ENCODE data around the gene NCKAP5.
"Not testable (repeated sequence)": the region's sequence is repeated elsewhere in the genome, so short reads cannot be mapped to it uniquely, and the experiment has no call there.

Gene NCKAP5

DNA sequence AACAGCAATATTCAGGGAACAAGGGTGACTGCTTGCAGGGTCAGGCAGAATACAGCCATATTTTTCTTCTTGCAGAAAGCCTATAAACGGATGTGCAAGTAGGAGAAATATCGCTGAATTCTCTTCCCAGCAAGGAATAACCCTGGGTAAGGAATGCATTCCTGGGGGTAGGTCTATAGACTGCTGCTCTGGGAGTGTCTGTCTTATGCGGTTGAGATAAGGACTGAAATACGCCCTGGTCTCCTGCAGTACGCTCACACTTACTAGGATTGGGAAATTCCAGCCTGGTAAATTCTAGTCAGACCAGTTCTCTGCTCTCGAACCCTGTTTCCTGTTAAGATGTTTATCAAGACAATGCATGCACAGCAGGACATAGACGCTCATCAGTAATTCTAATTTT lies 361.6 kb downstream of the NCKAP5 start:
- not testable (repeated sequence) for H3K36me3 ChIP-seq (ENCODE audit: control insufficient read depth in 1 of 2, insufficient read depth in 2 of 2, low read depth in 1 of 2, low read length in 2 of 2); H3K9me3 ChIP-seq (ENCODE audit: control insufficient read depth, low read length); H3K23ac ChIP-seq (ENCODE audit: low read length in 2 of 2); H3K18ac ChIP-seq (ENCODE audit: low read depth in 1 of 2, low read length in 2 of 2); H4K8ac ChIP-seq (ENCODE audit: low read length); H3K9ac ChIP-seq (ENCODE audit: low read length); H4K91ac ChIP-seq (ENCODE audit: low read length); H3K27ac ChIP-seq (ENCODE audit: low read length, poor library complexity, severe bottlenecking); H3K27me3 ChIP-seq (ENCODE audit: control insufficient read depth in 1 of 2, insufficient read depth in 1 of 2, low read length in 2 of 2); H3K79me1 ChIP-seq (replicated peaks; ENCODE audit: low read length, poor library complexity, severe bottlenecking); H2BK120ac ChIP-seq (ENCODE audit: low read depth, low read length); H3K4me3 ChIP-seq (ENCODE audit: insufficient read depth in 1 of 2, low read depth in 1 of 2, low read length in 2 of 2); H3K4ac ChIP-seq (ENCODE audit: low read depth in 1 of 2, low read length in 2 of 2); DNase-seq; H2AFZ ChIP-seq (ENCODE audit: low read depth, low read length); H3K4me2 ChIP-seq (ENCODE audit: low read length, poor library complexity, severe bottlenecking); H3K14ac ChIP-seq (ENCODE audit: low read length in 2 of 2); H2BK5ac ChIP-seq (ENCODE audit: low read depth, low read length, poor library complexity, severe bottlenecking); H2BK12ac ChIP-seq (ENCODE audit: low read length in 2 of 2); H2BK15ac ChIP-seq (ENCODE audit: low read depth, poor library complexity, severe bottlenecking); H3K4me1 ChIP-seq (ENCODE audit: control insufficient read depth, insufficient read depth, low read depth, low read length); H2AK5ac ChIP-seq (ENCODE audit: low read length, severe bottlenecking)
- WGBS: 82% methylated on average over 7 of the region's 7 CpGs

DNA sequence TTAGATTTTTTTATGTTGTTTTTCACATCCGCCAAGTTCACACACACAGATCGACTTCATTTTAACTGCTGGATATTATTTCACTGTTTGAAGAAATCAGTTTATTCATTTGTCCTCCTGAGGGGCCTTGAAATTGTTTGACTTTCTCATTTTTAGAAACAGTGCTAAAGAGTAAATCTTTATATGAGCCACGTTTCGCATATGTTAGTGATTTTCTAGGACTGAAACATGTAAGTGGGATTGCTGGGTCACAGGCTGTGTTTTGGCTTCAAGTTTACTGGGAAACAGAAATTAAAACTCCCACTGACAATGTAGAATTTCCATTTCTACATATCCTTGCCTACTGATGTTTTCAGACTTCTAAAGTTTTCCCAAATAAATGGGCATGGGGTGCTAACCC lies 363.8 kb downstream of the NCKAP5 start:
- no peak overlapping the region for H4K91ac ChIP-seq (ENCODE audit: low read length)
- no peak overlapping the region for H2BK120ac ChIP-seq (ENCODE audit: low read depth, low read length)
- no peak overlapping the region for H2BK12ac ChIP-seq (ENCODE audit: low read length in 2 of 2)
- H3K9me3 ChIP-seq (ENCODE audit: control insufficient read depth, low read length): peaks cover 8% of the 10 kb centered on the region
- no peak overlapping the region for H3K9ac ChIP-seq (ENCODE audit: low read length)
- no peak overlapping the region for H3K27ac ChIP-seq (ENCODE audit: low read length, poor library complexity, severe bottlenecking)
- H4K8ac ChIP-seq (ENCODE audit: low read length): no peak overlapping the region
- H2BK5ac ChIP-seq (ENCODE audit: low read depth, low read length, poor library complexity, severe bottlenecking): no peak overlapping the region
- H3K36me3 ChIP-seq (ENCODE audit: control insufficient read depth in 1 of 2, insufficient read depth in 2 of 2, low read depth in 1 of 2, low read length in 2 of 2): peaks cover 0 to 3% of the 10 kb centered on the region in 2 experiments
- no peaks in the 10 kb centered on the region for H3K79me1 ChIP-seq (replicated peaks; ENCODE audit: low read length, poor library complexity, severe bottlenecking)
- no peak overlapping the region for H3K4me3 ChIP-seq (ENCODE audit: insufficient read depth in 1 of 2, low read depth in 1 of 2, low read length in 2 of 2)
- H3K18ac ChIP-seq (ENCODE audit: low read depth in 1 of 2, low read length in 2 of 2): no peak overlapping the region
- no peak overlapping the region for H3K4me2 ChIP-seq (ENCODE audit: low read length, poor library complexity, severe bottlenecking)
- no peaks in the 10 kb centered on the region for H3K4me1 ChIP-seq (ENCODE audit: control insufficient read depth, insufficient read depth, low read depth, low read length)
- no peak overlapping the region for H3K23ac ChIP-seq (ENCODE audit: low read length in 2 of 2)
- H3K14ac ChIP-seq (ENCODE audit: low read length in 2 of 2): no peak overlapping the region
- 67% methylated on average over 1 of the region's 4 CpGs for WGBS
- H2AFZ ChIP-seq (ENCODE audit: low read depth, low read length): no peak overlapping the region
- H3K27me3 ChIP-seq (ENCODE audit: control insufficient read depth in 1 of 2, insufficient read depth in 1 of 2, low read length in 2 of 2): no peaks in the 10 kb centered on the region
- no peak overlapping the region for H3K4ac ChIP-seq (ENCODE audit: low read depth in 1 of 2, low read length in 2 of 2)
- no peak overlapping the region for H2AK5ac ChIP-seq (ENCODE audit: low read length, severe bottlenecking)
- DNase-seq: no peak
- H2BK15ac ChIP-seq (ENCODE audit: low read depth, poor library complexity, severe bottlenecking): no peak overlapping the region

DNA sequence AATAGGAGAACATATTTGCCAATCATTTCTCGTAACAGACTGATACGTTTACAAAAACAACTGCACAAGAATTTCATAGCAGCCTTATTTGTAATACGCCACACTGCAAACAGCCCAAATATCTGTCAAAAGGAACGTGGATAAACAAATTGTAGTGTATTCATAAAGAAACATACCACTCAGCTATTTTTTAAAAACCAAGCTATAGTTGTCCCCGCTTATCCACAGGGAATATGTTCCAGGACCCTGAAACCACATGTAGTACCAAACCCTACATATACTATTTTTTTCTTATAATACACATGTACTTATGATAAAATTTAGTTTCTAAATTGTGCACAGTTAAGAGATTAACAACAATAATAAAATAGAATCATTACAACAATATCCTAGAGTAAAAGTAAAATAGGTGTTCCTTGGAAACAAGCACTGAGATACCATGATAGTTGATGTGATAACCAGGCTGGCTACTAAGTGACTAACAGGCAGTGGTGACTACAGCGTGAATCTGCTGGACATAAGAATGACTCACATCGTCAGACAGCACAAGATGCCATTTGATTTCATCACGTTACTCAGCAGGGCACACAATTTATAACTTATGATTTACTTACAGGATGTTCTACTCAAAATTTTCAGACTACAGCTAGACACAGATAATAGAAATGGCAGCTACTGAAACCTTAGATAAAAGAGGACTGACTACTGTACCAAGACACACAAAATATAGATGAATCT lies 367.4 kb downstream of the NCKAP5 start:
- H3K18ac ChIP-seq (ENCODE audit: low read depth in 1 of 2, low read length in 2 of 2): no peak overlapping the region
- H3K14ac ChIP-seq (ENCODE audit: low read length in 2 of 2): no peak overlapping the region
- no peak overlapping the region for H3K4me3 ChIP-seq (ENCODE audit: insufficient read depth in 1 of 2, low read depth in 1 of 2, low read length in 2 of 2)
- no peaks in the 10 kb centered on the region for H3K36me3 ChIP-seq (ENCODE audit: control insufficient read depth in 1 of 2, insufficient read depth in 2 of 2, low read depth in 1 of 2, low read length in 2 of 2)
- no peak overlapping the region for H2AFZ ChIP-seq (ENCODE audit: low read depth, low read length)
- peak overlapping the region; percentile 83 for H3K27ac ChIP-seq (ENCODE audit: low read length, poor library complexity, severe bottlenecking)
- 56% methylated on average over 7 of the region's 8 CpGs for WGBS
- no peaks in the 10 kb centered on the region for H3K9me3 ChIP-seq (ENCODE audit: control insufficient read depth, low read length)
- H4K91ac ChIP-seq (ENCODE audit: low read length): no peak overlapping the region
- peaks cover 11% of the 10 kb centered on the region for H3K79me1 ChIP-seq (replicated peaks; ENCODE audit: low read length, poor library complexity, severe bottlenecking)
- peak; percentile 82 for DNase-seq
- no peak overlapping the region for H2BK15ac ChIP-seq (ENCODE audit: low read depth, poor library complexity, severe bottlenecking)
- no peak overlapping the region for H4K8ac ChIP-seq (ENCODE audit: low read length)
- H2BK120ac ChIP-seq (ENCODE audit: low read depth, low read length): no peak overlapping the region
- no peaks in the 10 kb centered on the region for H3K27me3 ChIP-seq (ENCODE audit: control insufficient read depth in 1 of 2, insufficient read depth in 1 of 2, low read length in 2 of 2)
- H2AK5ac ChIP-seq (ENCODE audit: low read length, severe bottlenecking): no peak overlapping the region
- no peak overlapping the region for H2BK5ac ChIP-seq (ENCODE audit: low read depth, low read length, poor library complexity, severe bottlenecking)
- H3K4me1 ChIP-seq (ENCODE audit: control insufficient read depth, insufficient read depth, low read depth, low read length): no peaks in the 10 kb centered on the region
- H3K9ac ChIP-seq (ENCODE audit: low read length): peak overlapping the region; percentile 53
- no peak overlapping the region for H3K23ac ChIP-seq (ENCODE audit: low read length in 2 of 2)
- peak overlapping the region; percentile 40 for H3K4me2 ChIP-seq (ENCODE audit: low read length, poor library complexity, severe bottlenecking)
- H3K4ac ChIP-seq (ENCODE audit: low read depth in 1 of 2, low read length in 2 of 2): no peak overlapping the region
- H2BK12ac ChIP-seq (ENCODE audit: low read length in 2 of 2): no peak overlapping the region

DNA sequence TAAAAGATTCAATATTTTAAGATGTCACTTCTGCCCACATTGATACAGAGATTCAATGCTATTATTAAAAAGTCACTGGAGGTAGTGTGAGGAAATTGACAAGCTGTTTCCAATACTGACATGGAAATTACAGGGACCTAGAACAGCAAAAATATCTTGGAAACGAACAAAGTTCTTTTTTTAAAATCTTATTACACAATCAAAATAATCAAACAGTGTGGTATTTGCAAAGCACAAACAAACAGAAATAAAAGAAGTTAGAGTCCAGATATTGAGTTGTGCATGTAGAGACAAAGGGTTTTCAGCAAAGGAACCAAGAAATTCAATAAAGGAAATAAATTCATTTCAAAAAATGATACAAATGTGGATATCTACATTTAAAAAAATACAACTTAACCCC lies 369.6 kb downstream of the NCKAP5 start:
- Histone ChIP-seq H2AK5ac (ENCODE audit: low read length, severe bottlenecking) (no peak overlapping the region), H3K79me1 (replicated peaks; ENCODE audit: low read length, poor library complexity, severe bottlenecking) (peaks cover 11% of the 10 kb centered on the region), H3K4me1 (ENCODE audit: control insufficient read depth, insufficient read depth, low read depth, low read length) (no peaks in the 10 kb centered on the region), H3K36me3 (ENCODE audit: control insufficient read depth in 1 of 2, insufficient read depth in 2 of 2, low read depth in 1 of 2, low read length in 2 of 2) (no peaks in the 10 kb centered on the region), H2BK15ac (ENCODE audit: low read depth, poor library complexity, severe bottlenecking) (no peak overlapping the region), H3K4me2 (ENCODE audit: low read length, poor library complexity, severe bottlenecking) (no peak overlapping the region), H2BK5ac (ENCODE audit: low read depth, low read length, poor library complexity, severe bottlenecking) (no peak overlapping the region), H3K18ac (ENCODE audit: low read depth in 1 of 2, low read length in 2 of 2) (no peak overlapping the region), H2BK12ac (ENCODE audit: low read length in 2 of 2) (no peak overlapping the region), H3K14ac (ENCODE audit: low read length in 2 of 2) (no peak overlapping the region), H3K4ac (ENCODE audit: low read depth in 1 of 2, low read length in 2 of 2) (no peak overlapping the region), H3K27me3 (ENCODE audit: control insufficient read depth in 1 of 2, insufficient read depth in 1 of 2, low read length in 2 of 2) (no peaks in the 10 kb centered on the region), H3K27ac (ENCODE audit: low read length, poor library complexity, severe bottlenecking) (no peak overlapping the region), H4K91ac (ENCODE audit: low read length) (no peak overlapping the region), H3K9me3 (ENCODE audit: control insufficient read depth, low read length) (no peaks in the 10 kb centered on the region), H4K8ac (ENCODE audit: low read length) (no peak overlapping the region), H2AFZ (ENCODE audit: low read depth, low read length) (no peak overlapping the region), H3K9ac (ENCODE audit: low read length) (no peak overlapping the region), H3K23ac (ENCODE audit: low read length in 2 of 2) (no peak overlapping the region), H2BK120ac (ENCODE audit: low read depth, low read length) (no peak overlapping the region), H3K4me3 (ENCODE audit: insufficient read depth in 1 of 2, low read depth in 1 of 2, low read length in 2 of 2) (no peak overlapping the region)
- DNase-seq: no peak
- WGBS: no CpG with 5 or more reads among the region's 1 CpG
